Loucy (cell line): ENCODE data around the gene YIPF7.

Experiments used
- H2AFZ ChIP-seq: fragments of 200-600 bp; sonication (generic); 2 replicates; pipeline ENCODE4 v1.6.0; 2016; ENCODE audit warnings: antibody characterized with exemption, mild to moderate bottlenecking, low read length, moderate library complexity
- H3F3A ChIP-seq: fragments of 200-600 bp; 2 replicates; pipeline ENCODE4 v1.6.0; 2016; ENCODE audit warnings: antibody characterized with exemption, low read depth, mild to moderate bottlenecking
- H3K27me3 ChIP-seq: fragments of 200-600 bp; sonication (generic); 2 replicates; pipeline ENCODE4 v1.6.1; 2014; ENCODE audit warnings: low read length, mild to moderate bottlenecking; ENCODE audit not compliant: insufficient read depth, poor library complexity, severe bottlenecking
- H3K36me3 ChIP-seq: fragments of 200-600 bp; sonication (generic); 2 replicates; pipeline ENCODE4 v1.6.1; 2016; ENCODE audit warnings: low read length; ENCODE audit not compliant: insufficient read depth
- H3K4me1 ChIP-seq: fragments of 200-600 bp; sonication (generic); 2 replicates; pipeline ENCODE4 v1.5.1; 2014; ENCODE audit warnings: low read length, mild to moderate bottlenecking; ENCODE audit not compliant: insufficient read depth, poor library complexity, severe bottlenecking
- H3K4me2 ChIP-seq: fragments of 200-600 bp; sonication (generic); 2 replicates; pipeline ENCODE4 v1.6.0; 2014; ENCODE audit warnings: antibody characterized with exemption, low read length, low read depth, mild to moderate bottlenecking; ENCODE audit not compliant: poor library complexity, severe bottlenecking
- H3K4me3 ChIP-seq: fragments of 200-600 bp; sonication (generic); 2 replicates; pipeline ENCODE4 v1.5.1; 2014; ENCODE audit warnings: low read length, mild to moderate bottlenecking, mixed read lengths; ENCODE audit not compliant: poor library complexity, severe bottlenecking
- H3K79me2 ChIP-seq: fragments of 200-600 bp; sonication (generic); 2 replicates; pipeline ENCODE4 v1.6.1; 2014; ENCODE audit warnings: low read length; ENCODE audit not compliant: insufficient read depth
- H3K9ac ChIP-seq: fragments of 200-600 bp; sonication (generic); 2 replicates; pipeline ENCODE4 v1.6.0; 2014; ENCODE audit warnings: mild to moderate bottlenecking, low read depth, low read length, moderate library complexity; ENCODE audit not compliant: poor library complexity, severe bottlenecking
- H3K9me2 ChIP-seq: fragments of 200-600 bp; sonication (generic); replicated peaks from 2 replicates; pipeline ENCODE4 v1.6.1; 2016; ENCODE audit warnings: low read depth, low read length, mixed read lengths
- H3K9me3 ChIP-seq: fragments of 200-600 bp; sonication (generic); 2 replicates; pipeline ENCODE4 v1.6.1; 2014; ENCODE audit warnings: mild to moderate bottlenecking, antibody characterized with exemption, low read length, low read depth; ENCODE audit not compliant: insufficient read depth
- H4K20me1 ChIP-seq: fragments of 200-600 bp; sonication (generic); 2 replicates; pipeline ENCODE4 v1.6.0; 2014; ENCODE audit warnings: antibody characterized with exemption, low read length, mild to moderate bottlenecking; ENCODE audit not compliant: insufficient read depth, poor library complexity, severe bottlenecking
- EZH2phosphoT487 ChIP-seq: fragments of 200-600 bp; IDR thresholded peaks from 2 replicates; pipeline ENCODE4 v1.6.1; 2018; ENCODE audit warnings: antibody characterized with exemption, mild to moderate bottlenecking, moderate library complexity, borderline replicate concordance
- TF ChIP-seq, protein P1 (sequence below): fragments of 200-600 bp; sonication (generic); conservative IDR thresholded peaks from 2 replicates; pipeline ENCODE4 v1.5.1; 2014; ENCODE audit warnings: mild to moderate bottlenecking, antibody characterized with exemption, low read length

Gene YIPF7

DNA sequence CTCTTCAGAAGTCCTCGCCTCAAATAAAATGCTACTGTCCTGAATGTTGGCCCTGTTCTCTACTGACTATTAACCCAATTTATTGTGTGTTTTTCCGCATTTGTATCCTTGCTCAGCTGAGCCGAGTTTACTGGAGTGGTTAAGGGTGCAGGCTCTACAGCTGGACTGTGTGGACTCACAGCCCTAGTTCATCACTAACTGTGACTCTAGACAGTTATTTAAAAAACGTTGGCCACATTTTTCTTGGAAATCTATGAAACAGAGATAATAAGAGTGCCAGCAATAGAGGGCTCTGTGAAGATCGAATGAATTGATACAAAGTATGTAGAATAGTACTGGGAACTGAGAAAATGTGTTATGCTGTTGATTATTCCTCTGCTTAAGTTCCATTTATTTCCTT is 23.9 kb upstream of the YIPF7 start:
- Histone ChIP-seq H3K9me3 (no peaks in the 10 kb centered on the region), H3K4me1 (peaks cover 25% of the 10 kb centered on the region), H3K27me3 (no peaks in the 10 kb centered on the region), H2AFZ (peak overlapping the region; percentile 24; the same call in 1 of the 2 replicates), H3K36me3 (no peaks in the 10 kb centered on the region), H3K9ac (no peak overlapping the region), H3K4me3 (no peak overlapping the region), H3K4me2 (no peak overlapping the region), H4K20me1 (peaks cover 17% of the 10 kb centered on the region), H3K9me2 (no peaks in the 10 kb centered on the region), H3K79me2 (peaks cover 21% of the 10 kb centered on the region), H3F3A (no peaks in the 10 kb centered on the region)
- no peak for TF ChIP-seq EZH2phosphoT487
- TF ChIP-seq, protein P1, sequence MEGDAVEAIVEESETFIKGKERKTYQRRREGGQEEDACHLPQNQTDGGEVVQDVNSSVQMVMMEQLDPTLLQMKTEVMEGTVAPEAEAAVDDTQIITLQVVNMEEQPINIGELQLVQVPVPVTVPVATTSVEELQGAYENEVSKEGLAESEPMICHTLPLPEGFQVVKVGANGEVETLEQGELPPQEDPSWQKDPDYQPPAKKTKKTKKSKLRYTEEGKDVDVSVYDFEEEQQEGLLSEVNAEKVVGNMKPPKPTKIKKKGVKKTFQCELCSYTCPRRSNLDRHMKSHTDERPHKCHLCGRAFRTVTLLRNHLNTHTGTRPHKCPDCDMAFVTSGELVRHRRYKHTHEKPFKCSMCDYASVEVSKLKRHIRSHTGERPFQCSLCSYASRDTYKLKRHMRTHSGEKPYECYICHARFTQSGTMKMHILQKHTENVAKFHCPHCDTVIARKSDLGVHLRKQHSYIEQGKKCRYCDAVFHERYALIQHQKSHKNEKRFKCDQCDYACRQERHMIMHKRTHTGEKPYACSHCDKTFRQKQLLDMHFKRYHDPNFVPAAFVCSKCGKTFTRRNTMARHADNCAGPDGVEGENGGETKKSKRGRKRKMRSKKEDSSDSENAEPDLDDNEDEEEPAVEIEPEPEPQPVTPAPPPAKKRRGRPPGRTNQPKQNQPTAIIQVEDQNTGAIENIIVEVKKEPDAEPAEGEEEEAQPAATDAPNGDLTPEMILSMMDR, result no peak

DNA sequence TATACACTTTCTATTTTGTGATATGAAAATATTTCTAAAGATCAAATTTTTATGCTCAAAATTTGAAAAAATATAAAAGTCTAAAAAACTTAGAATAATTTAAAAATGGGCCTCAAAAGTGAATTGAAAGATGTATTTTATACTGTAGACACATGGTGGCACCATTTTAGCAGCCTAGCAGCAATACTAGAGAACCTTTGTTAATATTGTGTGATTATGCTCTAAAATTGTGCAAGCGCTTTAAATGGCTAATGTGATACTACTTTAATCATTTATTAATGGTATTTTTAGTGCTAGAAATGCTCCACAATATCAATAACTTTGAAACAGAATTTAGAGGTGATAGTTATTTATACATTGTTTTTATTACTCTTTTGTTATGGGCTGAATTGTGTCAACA is 23.0 kb upstream of the YIPF7 start:
- H3F3A ChIP-seq, result no peaks in the 10 kb centered on the region
- peaks cover 12% of the 10 kb centered on the region for H3K79me2 ChIP-seq
- no peak overlapping the region for H2AFZ ChIP-seq
- peaks cover 17% of the 10 kb centered on the region for H3K4me1 ChIP-seq
- H3K36me3 ChIP-seq, result no peaks in the 10 kb centered on the region
- H3K9ac ChIP-seq, result no peak overlapping the region
- no peak for TF ChIP-seq EZH2phosphoT487
- TF ChIP-seq, protein P1, result peak; percentile 41
- no peaks in the 10 kb centered on the region for H3K9me2 ChIP-seq
- H3K4me2 ChIP-seq, result no peak overlapping the region
- peaks cover 8% of the 10 kb centered on the region for H4K20me1 ChIP-seq
- no peaks in the 10 kb centered on the region for H3K9me3 ChIP-seq
- no peaks in the 10 kb centered on the region for H3K27me3 ChIP-seq
- H3K4me3 ChIP-seq, result no peak overlapping the region

DNA sequence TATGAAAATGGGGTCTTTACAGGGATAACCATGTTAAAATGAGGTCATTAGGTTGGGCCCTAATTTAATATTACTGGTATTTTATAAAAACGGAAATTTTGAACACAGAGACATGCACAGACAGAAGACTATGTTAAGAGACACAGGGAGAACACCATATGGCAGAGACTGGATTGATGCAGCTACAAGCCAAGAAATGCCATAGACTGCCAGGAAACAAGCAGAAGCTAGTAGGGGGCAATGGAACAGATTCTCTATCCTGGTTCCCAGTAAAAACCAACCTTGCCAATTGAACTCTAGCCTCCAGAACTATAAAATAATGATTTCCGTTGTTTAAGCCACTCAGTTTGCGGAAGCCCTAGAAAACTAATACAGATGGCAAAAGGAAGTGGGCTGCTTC is 20.2 kb upstream of the YIPF7 start:
- Histone ChIP-seq H2AFZ (no peak overlapping the region), H3K4me3 (no peak overlapping the region), H3K9me3 (no peaks in the 10 kb centered on the region), H3F3A (no peaks in the 10 kb centered on the region), H3K9me2 (no peaks in the 10 kb centered on the region), H3K4me1 (peaks cover 3% of the 10 kb centered on the region), H3K27me3 (no peaks in the 10 kb centered on the region), H3K9ac (no peak overlapping the region), H4K20me1 (no peaks in the 10 kb centered on the region), H3K36me3 (no peaks in the 10 kb centered on the region), H3K79me2 (no peaks in the 10 kb centered on the region), H3K4me2 (no peak overlapping the region)
- TF ChIP-seq, protein P1, result no peak
- TF ChIP-seq EZH2phosphoT487, result no peak
